Bronchial epithelial cell (primary cell): ENCODE data around the gene SAMD4A. TPM values are rescaled to one million over a fixed set of nuclear protein-coding genes. Genes with fewer than 3 reads are reported as not detected.
A peak's percentile ranks its signal among the peaks of the same experiment; 100 is the strongest.

Experiments used
- DNase-seq: peaks from one replicate; pipeline ENCODE4 v3.0.0-alpha.2; 2010; ENCODE audit warnings: low read depth
- FAIRE-seq: peaks from 2 replicates; lab custom pipeline; 2011; peaks lifted over from hg19 to GRCh38; lab: Jason Lieb, UNC
- H3K27me3 ChIP-seq: 2 replicates; pipeline ENCODE4 v1.5.1; 2011; ENCODE audit warnings: low read length; ENCODE audit not compliant: control insufficient read depth, insufficient read depth
- H3K36me3 ChIP-seq: 2 replicates; pipeline ENCODE4 v1.5.1; 2011; ENCODE audit warnings: low read length; ENCODE audit not compliant: control insufficient read depth, insufficient read depth
- H3K4me3 ChIP-seq: 2 replicates; pipeline ENCODE4 v1.5.1; 2011; ENCODE audit warnings: mild to moderate bottlenecking, low read depth, low read length, control low read depth
- total RNA-seq: library from RNA; depleted of rRNA; stranded (reverse); fragments of >200 nt; gene quantifications from 2 replicates; pipeline ENCODE4 v1.2.1, GENCODE V29; 2014
- TF ChIP-seq, protein P1 (sequence below): IDR thresholded peaks from 2 replicates; pipeline ENCODE4 v1.5.1; 2011; ENCODE audit warnings: mild to moderate bottlenecking, moderate library complexity, low read length, control low read depth, inconsistent platforms; ENCODE audit not compliant: insufficient read depth, severe bottlenecking

Gene SAMD4A
- total RNA-seq, 1 donor from 2014 or later = 13.4 TPM

DNA sequence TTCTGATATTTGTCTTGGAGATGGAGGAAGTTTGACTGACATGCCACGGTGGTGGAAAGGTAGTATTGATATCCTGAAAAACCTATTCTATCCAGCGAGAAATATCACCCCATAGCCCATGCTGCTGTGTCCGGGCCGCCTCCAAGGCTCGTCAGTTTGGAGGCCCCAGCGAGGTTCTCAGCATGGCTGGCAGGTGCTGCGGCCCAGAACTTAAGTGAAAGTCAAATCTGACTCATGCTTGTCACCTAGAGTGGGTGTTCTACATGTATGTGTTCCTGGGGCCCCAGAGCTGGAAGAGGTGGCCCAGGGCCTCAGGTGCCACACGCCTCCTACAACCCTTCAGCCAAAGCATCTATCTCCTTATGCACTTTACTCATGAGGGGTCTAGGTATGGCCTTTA, 242.8 kb downstream of the SAMD4A start:
- H3K27me3 ChIP-seq = no peaks in the 10 kb centered on the region
- H3K4me3 ChIP-seq = no peak overlapping the region
- FAIRE-seq (no peak), DNase-seq (no peak)
- H3K36me3 ChIP-seq = no peaks in the 10 kb centered on the region
- TF ChIP-seq, protein P1, sequence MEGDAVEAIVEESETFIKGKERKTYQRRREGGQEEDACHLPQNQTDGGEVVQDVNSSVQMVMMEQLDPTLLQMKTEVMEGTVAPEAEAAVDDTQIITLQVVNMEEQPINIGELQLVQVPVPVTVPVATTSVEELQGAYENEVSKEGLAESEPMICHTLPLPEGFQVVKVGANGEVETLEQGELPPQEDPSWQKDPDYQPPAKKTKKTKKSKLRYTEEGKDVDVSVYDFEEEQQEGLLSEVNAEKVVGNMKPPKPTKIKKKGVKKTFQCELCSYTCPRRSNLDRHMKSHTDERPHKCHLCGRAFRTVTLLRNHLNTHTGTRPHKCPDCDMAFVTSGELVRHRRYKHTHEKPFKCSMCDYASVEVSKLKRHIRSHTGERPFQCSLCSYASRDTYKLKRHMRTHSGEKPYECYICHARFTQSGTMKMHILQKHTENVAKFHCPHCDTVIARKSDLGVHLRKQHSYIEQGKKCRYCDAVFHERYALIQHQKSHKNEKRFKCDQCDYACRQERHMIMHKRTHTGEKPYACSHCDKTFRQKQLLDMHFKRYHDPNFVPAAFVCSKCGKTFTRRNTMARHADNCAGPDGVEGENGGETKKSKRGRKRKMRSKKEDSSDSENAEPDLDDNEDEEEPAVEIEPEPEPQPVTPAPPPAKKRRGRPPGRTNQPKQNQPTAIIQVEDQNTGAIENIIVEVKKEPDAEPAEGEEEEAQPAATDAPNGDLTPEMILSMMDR = no peak

- Histone ChIP-seq H3K36me3 (no peaks in the 10 kb centered on the region), H3K27me3 (no peaks in the 10 kb centered on the region), H3K4me3 (no peak overlapping the region)
- FAIRE-seq (no peak), DNase-seq (no peak)
- TF ChIP-seq, protein P1 = no peak
These were observed 245.7 kb downstream of the SAMD4A start for GRCh38 chr14:54812617-54813016.

DNA sequence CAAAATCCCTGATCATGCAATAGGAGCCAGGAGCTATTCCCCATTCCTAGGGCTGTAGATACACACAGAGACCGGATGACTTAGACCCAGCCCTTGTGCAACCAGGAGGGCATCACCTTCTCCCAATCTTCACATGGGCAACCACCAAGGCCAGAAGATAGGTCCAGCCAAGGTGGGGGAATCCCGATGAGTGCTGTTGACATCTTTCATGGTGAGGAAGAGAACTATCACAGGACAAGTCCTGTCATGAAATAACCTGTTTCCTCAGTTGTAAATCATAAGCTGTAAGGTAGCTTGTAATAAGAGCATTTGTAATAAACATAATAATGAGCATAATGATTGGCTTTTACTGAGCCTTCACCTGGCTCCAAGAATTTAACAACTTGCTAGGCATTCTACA, 246.2 kb downstream of the SAMD4A start:
- no peak overlapping the region for H3K4me3 ChIP-seq
- TF ChIP-seq, protein P1 = no peak
- H3K27me3 ChIP-seq = no peaks in the 10 kb centered on the region
- peak; percentile 47 for FAIRE-seq
- no peaks in the 10 kb centered on the region for H3K36me3 ChIP-seq
- peak; percentile 75 for DNase-seq

GRCh38 chr14:54814076-54814475, 247.1 kb downstream of the SAMD4A start:
- H3K36me3 ChIP-seq = no peaks in the 10 kb centered on the region
- FAIRE-seq (no peak), DNase-seq (no peak)

DNA sequence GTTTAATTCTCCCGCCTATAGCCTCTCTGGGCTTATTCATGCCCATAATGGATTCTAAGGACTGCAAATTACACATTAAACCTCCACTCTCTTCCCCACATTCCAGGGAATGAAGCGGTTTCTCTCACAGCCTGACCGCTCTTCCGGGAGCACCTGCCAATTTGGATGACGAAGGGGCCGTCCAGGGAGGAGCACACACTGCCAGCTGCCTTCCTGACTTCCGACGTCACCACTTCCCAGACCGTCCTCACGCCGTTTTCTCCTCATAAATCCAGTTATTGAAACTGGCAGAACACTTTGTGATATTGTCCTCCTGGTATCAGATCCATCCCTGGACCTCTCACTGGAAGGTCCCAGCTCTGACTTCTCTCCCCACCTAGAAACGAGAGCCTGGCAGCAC, 248.1 kb downstream of the SAMD4A start:
- no peaks in the 10 kb centered on the region for H3K36me3 ChIP-seq
- TF ChIP-seq, protein P1 = no peak
- H3K4me3 ChIP-seq = no peak overlapping the region
- no peak for DNase-seq
- no peak for FAIRE-seq
- H3K27me3 ChIP-seq = no peaks in the 10 kb centered on the region

More at GRCh38 chr14:54814076-54814475, 247.1 kb downstream of the SAMD4A start:
- TF ChIP-seq, protein P1 = no peak
- Histone ChIP-seq H3K27me3 (no peaks in the 10 kb centered on the region), H3K4me3 (no peak overlapping the region)

- Histone ChIP-seq H3K4me3 (no peak overlapping the region), H3K27me3 (no peaks in the 10 kb centered on the region), H3K36me3 (no peaks in the 10 kb centered on the region)
- DNase-seq (no peak), FAIRE-seq (peak; percentile 55)
- TF ChIP-seq, protein P1 = no peak
These were observed 248.6 kb downstream of the SAMD4A start for GRCh38 chr14:54815515-54815914.
